ENCODE measurements around the gene TMEM217.

Gene TMEM217

GRCh38 chr6:37177935-37178517 lies 79.9 kb downstream of the TMEM217 start:
- DNase-seq, result no peak

DNA sequence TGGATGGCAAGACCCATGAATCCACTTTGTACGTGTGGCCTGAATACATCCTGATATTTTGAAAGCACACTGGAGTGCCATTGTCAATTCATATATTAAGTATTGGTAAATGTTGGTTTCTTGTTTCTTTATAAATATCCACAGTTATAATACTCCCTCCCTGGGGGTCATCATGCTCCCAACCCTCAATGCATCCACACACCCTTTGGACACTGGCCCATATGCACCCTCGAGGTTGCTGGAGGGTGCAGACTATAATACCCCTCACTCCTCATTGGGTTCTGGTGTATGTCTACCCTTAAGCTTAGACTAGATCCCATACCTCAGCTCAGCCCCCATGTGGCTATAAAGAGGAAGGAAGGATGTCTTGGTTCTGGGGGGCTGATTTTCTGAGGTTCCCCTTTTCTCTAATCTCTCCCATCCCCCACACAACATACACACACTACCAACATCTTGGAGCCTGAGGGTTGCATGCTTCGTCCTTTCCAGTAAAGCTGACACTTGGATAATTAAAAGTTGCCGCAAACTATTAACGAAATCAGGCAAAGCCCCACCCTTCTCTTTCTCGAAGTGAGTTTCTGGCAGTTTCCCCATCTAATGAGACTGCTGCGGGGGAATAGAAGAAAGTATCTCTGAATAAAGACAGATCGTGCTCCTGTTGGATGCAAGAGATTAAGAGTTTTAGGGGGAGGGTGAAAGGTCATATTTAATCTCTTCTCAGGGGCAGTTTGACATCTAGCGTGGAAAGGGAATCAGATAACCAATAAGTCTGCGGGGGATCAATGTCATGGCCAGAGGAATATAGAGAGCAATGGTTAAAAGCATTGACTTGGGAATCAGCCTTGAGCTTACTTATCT lies 80.6 kb downstream of the TMEM217 start:
- no peak for DNase-seq

DNA sequence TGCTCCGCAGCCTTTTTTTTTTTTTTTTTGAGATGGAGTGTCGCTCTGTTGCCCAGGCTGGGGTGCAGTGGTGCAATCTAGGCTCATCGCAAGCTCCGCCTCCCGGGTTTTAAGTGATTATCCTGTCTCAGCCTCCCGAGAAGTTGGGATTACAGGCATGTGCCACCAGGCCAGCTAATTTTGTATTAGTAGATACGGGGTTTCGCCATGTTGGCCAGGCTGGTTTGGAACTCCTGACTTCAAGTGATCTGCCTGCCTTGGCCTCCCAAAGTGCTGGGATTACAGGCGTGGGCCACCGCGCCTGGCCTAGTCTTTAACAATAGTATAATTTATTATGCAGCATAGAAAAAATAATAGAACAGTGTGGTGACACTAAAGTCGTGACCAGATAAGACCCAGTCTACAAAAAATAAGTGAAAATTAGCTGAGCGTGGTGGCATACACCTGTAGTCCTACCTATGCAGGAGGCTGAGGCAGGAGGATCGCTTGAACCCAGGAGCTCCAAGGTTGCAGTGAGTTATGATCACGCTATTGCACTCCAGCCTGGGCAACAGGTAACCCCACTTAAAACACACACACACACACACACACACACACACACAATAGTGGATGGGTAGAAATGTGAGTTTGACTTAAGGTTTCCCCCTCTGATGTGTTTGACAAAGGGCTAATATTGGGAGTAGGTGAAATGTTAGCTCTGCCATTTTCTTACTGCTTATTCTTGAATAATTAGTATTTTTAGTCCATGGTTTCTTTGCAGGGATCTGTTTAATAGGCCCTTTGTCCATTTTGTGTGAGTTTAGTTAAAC lies 81.5 kb downstream of the TMEM217 start:
- DNase-seq, result no peak

DNA sequence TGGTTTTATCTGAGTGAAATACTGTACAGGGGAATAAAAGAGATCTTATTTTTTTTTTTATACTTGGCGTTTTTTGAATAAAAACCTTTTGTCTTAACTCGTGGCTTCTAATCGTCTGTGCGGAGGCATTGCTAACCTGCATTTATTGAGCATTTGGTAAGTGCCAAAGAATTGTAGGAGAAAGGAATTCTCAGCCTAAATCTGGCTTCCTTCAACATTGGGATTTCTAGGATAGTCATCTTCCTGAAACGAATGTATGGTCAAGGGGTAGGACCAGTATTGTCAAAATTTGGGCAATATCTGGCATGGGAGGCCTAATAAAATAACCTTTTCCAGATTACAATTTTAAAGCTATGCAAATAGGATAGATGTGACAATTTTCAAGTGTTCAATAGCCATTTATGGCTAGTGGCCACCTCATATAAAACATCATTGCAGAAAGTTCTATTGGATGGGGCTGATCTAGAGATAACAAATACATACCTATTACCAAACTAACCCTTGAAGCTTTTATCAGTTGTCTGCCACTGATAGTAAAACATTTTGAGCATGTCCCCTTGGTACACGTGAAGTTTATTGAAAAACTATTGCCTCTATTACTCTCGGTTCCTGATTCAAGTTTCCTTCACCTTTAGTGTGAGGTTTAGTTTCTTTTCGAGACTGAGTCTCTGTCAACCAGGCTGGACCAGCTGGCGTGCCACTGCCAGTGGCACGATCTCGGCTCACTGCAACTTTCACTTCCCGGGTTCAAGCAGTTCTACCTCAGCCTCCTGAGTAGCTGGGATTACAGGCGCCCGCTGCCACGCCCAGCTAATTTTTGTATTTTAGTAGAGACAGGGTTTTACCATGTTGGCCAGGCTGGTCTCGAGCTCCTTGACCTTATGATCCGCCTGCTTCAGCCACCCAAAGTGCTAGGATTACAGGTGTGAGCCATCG lies 82.3 kb downstream of the TMEM217 start:
- DNase-seq, result no peak

DNA sequence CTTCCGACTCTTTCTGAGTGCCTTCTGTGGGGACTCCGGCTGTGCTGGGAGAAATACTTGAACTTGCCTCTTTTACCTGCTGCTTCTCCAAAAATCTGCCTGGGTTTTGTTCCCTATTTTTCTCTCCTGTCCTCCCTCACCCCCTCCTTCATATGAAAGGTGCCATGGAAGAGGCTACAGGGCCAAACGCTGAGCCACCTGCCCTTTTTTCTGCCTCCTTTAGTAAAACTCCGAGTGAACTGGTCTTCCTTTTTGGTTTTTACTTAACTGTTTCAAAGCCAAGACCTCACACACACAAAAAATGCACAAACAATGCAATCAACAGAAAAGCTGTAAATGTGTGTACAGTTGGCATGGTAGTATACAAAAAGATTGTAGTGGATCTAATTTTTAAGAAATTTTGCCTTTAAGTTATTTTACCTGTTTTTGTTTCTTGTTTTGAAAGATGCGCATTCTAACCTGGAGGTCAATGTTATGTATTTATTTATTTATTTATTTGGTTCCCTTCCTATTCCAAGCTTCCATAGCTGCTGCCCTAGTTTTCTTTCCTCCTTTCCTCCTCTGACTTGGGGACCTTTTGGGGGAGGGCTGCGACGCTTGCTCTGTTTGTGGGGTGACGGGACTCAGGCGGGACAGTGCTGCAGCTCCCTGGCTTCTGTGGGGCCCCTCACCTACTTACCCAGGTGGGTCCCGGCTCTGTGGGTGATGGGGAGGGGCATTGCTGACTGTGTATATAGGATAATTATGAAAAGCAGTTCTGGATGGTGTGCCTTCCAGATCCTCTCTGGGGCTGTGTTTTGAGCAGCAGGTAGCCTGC lies 83.2 kb downstream of the TMEM217 start:
- no peak for DNase-seq

- DNase-seq, result no peak
Observed at GRCh38 chr6:37174196-37174514, 83.8 kb downstream of the TMEM217 start.

DNA sequence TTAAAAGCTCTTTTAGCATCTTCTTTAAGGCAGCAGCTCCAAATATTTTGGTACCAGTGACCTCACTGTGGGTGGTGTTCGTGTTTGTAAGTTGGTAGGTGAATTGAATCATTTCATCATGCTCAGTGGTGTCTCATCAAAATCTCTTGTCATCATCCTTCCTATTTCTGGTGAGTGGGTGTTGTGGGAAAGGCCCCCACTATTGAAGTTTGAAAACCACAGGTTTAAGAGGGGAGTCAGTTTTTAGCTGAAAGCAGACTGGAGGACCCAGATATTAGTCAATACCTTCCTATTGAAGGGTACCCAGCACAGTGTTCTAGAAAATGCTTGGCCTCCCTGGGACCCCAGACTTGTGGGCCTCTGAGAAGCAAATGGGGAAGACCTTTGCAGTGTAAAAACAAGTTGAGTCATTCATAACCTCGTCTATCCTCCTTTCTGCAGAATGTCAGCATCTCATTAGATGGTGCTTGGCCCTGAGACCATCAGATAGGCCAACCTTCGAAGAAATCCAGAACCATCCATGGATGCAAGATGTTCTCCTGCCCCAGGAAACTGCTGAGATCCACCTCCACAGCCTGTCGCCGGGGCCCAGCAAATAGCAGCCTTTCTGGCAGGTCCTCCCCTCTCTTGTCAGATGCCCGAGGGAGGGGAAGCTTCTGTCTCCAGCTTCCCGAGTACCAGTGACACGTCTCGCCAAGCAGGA lies 84.3 kb downstream of the TMEM217 start:
- no peak for DNase-seq

- DNase-seq, result no peak
Observed at GRCh38 chr6:37172912-37173492, 84.9 kb downstream of the TMEM217 start.

DNA sequence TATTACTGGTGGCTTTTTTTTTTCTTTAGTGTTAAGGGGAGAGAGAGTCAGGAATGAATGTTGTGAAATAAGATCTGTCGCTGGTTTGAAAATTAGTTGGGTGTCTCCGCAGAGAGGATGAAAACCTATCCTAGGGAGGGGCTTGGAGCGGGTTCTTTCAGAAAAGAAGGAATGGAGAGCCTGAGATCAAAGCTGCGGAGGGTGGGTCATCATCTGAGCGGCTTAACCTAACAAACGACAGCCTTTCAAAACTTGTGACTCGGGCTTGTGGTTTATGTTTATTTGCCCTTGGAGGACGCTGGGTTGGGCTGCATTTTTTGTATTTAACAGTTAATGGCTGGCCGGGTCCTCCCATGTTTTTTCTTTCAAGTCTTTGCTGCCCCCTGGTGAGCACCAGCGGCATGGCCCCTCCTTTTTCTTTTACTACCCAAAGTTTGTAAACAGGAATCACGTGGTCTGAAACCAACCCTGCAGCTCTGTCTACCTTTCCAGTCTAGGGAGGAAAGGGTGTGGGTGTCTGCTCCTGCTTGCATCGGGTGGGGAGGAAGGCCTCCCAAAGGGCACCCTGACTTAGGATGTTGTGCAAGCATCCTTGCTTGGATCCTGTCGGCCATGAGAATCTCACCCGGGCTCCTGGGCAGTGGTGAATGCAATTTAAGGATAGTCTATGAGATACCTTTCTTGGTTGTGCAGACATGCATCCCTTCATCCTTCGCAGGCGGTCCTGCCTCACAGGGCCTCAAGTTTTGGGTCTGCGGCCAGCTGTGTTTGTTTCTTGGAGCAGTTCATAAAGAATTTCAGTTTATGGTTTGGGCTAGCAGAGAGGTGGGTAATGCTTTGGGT lies 85.8 kb downstream of the TMEM217 start:
- DNase-seq, result peak; percentile 96

DNA sequence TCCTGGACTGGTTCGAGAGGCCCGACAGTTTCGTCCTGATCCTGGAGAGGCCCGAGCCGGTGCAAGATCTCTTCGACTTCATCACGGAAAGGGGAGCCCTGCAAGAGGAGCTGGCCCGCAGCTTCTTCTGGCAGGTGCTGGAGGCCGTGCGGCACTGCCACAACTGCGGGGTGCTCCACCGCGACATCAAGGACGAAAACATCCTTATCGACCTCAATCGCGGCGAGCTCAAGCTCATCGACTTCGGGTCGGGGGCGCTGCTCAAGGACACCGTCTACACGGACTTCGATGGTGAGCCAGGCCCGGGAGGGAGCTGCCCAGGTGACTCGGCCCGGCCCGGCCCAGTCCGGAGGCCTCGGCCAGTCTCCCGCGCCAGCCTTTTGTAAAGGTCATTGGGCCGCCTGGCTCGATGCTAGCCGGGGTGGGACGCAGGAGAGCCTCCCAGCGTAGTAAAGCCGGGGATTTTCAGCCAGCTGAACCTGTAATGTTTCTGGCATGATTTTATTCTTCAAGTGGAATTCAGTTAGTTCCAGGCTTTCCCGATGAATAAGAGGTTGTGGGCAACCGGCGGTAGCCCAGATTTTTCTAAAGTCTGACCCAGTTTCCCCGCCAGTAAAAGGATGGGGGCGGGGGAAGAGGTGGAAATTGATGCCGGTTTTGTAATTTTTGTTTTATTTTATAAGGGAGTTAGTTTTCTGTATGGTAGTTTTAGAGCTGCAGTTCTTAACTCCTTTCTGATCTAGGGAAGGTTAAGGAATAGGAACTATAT lies 86.6 kb downstream of the TMEM217 start:
- DNase-seq, result peak; percentile 56

DNA sequence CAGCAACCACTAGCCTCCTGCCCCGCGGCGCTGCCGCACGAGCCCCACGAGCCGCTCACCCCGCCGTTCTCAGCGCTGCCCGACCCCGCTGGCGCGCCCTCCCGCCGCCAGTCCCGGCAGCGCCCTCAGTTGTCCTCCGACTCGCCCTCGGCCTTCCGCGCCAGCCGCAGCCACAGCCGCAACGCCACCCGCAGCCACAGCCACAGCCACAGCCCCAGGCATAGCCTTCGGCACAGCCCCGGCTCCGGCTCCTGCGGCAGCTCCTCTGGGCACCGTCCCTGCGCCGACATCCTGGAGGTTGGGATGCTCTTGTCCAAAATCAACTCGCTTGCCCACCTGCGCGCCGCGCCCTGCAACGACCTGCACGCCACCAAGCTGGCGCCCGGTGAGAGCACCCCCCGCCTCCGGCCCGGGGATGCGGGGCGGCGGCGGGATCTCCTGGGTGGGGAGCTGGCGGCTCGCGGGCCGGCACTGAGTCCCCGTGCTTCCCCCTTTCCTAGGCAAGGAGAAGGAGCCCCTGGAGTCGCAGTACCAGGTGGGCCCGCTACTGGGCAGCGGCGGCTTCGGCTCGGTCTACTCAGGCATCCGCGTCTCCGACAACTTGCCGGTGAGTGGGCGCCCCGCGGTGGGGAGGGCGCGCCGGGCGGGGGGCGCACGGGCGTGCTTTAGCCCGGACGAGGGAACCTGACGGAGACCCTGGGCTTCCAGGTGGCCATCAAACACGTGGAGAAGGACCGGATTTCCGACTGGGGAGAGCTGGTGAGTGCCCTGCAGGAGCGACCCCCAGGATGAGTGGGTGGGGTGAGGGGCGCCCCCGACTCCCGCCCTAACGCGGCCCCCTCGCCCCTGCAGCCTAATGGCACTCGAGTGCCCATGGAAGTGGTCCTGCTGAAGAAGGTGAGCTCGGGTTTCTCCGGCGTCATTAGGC lies 87.4 kb downstream of the TMEM217 start:
- peak; percentile 56 for DNase-seq

DNA sequence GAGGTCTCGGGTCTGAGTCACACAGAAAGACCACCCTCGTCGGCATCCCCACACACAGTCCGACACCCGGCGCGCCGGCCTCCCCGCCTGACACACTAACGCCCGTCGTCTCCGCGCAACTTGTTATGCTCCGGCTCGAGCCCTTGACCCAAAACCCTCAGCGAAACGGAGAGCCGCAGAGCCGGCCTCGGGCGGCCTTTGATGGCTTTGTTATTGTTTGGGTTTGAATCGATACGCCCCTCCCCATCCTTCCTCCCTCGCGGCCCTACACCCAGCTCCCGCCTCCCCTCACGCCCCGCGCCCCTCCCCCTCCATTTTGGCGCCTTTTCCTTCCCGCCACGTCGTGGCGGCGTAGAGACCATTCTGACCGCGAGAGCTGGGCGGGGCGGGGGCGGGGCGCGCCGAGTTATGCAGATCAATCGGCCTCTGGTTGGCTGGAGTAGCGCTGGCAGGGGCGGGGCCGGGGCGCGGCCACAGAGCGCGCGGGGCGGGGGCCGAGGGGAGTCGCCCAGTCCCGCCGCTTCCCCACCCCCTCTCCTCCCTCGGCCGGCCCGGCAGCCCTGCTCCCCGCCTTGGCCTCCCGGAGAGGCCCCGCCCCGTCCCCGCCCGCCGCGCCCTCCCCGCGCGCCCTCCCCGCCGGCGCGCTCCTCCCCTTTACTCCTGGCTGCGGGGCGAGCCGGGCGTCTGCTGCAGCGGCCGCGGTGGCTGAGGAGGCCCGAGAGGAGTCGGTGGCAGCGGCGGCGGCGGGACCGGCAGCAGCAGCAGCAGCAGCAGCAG lies 88.3 kb downstream of the TMEM217 start, which contains the start of gene PIM1:
Gene PIM1 (plus strand): TSS at position 657 of the 777 bp plus-strand sequence. CDS start 424 bp downstream, outside the sequence.
- peak; percentile 99 for DNase-seq

DNA sequence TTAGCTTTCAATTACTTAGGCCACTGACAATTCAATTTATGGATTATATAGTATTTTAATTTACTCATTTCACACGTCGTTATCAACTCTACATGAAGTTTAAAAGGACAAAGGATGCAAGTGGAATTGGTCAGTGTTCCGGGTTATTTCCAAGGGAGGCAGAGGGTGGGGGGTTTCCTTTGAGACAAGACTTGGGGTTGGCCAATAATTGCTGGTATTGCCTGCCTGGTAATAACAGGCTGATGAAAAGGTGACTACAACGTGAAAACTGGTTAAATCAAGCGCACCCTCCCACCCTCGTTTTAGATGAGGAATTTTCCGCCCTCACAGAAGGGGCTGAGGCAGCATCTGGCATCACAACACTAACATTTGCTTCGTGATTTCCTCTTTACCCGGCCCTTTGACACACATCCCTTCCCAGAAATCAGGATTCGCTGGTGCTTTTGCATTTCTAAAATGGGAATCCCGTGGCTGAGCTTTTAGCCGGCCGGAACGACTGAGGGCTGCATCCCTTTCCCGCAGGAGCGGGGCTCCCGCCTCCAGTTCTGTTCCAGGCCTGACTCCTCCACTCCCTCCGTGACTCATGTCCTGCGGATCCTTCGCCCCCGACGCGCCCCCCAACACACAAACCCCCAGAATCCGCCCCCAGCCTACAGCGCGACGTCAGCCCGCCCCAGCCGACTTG lies 89.0 kb downstream of the TMEM217 start:
- DNase-seq, result peak; percentile 98

DNA sequence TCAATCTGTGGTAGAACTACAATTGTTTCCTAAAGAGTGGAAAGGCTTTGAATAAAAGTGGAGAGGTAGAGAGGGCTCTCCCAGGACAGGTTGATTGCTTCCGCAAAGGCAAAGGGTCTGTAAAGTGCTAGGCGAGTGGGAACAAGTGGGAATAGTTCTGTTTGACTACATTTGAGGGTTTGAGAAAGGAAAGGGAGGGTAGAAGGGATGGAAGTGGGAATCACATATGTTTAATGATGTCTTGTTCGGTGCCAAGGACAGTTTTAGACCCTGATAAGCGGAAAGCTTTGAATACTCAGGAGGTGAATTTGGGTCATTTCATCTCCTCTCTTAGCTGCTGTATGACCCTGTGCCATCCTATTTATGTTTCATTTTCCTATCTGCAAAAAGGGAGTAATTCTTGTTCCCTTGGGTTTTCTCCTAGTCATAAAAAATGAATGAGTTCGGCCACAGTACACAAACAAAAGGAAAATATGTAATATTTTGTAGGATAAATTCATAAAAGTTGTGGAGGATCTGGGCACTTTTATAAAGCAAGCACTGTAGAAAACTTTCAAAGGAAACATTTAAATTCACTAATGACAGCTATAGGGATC lies 89.7 kb downstream of the TMEM217 start:
- DNase-seq, result no peak

DNA sequence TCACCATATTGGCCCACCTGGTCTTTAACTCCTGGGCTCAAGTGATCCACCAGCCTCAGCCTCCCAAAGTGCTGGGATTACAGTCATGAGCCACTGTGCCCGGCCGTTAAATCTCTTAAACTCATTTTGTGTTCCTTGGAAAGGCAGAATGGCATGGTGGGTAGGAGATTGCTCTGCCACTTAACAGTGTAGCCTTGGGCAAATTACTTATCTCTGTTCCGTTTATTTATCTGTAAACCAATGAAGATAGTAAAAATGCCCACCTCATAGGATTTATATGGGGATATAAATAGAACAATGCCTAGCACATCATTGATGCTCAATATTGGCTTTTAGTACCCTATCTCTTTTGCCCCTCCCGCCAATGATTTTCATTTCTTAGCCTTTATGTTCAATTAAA lies 95.2 kb downstream of the TMEM217 start:
- no peak for DNase-seq

All from fibroblast of skin of right biceps (primary cell).